K562 (cell line): ENCODE results near the gene MYO3B. TPM values are rescaled to one million over a fixed set of nuclear protein-coding genes. Genes with fewer than 3 reads are reported as not detected.

ENCODE experiments used
- BRD4 ChIP-seq: fragments of 200-600 bp; sonication (generic); IDR thresholded peaks from 2 replicates; pipeline ENCODE4 v1.6.1; 2017; ENCODE audit warnings: inconsistent platforms
- CBFA2T2 ChIP-seq: fragments of 450-650 bp; conservative IDR thresholded peaks from 2 replicates; pipeline ENCODE4 v1.6.1; 2017; ENCODE audit warnings: mild to moderate bottlenecking
- CTCF ChIP-seq, 3 experiments: IDR thresholded peaks in 2 of 3; conservative IDR thresholded peaks in 1 of 3; 2 replicates each; pipeline ENCODE4 v1.5.1; 2011 to 2012; ENCODE audit warnings: low read length in 3 of 3, mild to moderate bottlenecking in 3 of 3, control low read depth in 2 of 3, improper control_type of control experiment in 1 of 3, inconsistent platforms in 1 of 3, low read depth in 1 of 3, mixed read lengths in 1 of 3, moderate library complexity in 1 of 3; ENCODE audit not compliant: insufficient read depth in 2 of 3
- ETV5 ChIP-seq: sonication (generic); formaldehyde crosslinking; IDR thresholded peaks from 2 replicates; pipeline ENCODE4 v1.4.0; 2020; ENCODE audit warnings: low read depth, mild to moderate bottlenecking, missing genetic modification reagents
- FOXK1 ChIP-seq: sonication (generic); formaldehyde crosslinking; IDR thresholded peaks from 2 replicates; pipeline ENCODE4 v1.8.0; 2022; ENCODE audit warnings: missing genetic modification reagents, mild to moderate bottlenecking, borderline replicate concordance
- MAFK ChIP-seq: IDR thresholded peaks from 2 replicates; pipeline ENCODE4 v1.6.1; 2011; ENCODE audit warnings: low read length, improper control_type of control experiment
- MECOM ChIP-seq: fragments of 250-450 bp; sonication (Bioruptor Pico); IDR thresholded peaks from 2 replicates; pipeline ENCODE4 v1.8.0; 2022; ENCODE audit warnings: inconsistent platforms
- NCOA2 ChIP-seq, 2 experiments: fragments of 450-650 bp; IDR thresholded peaks; 2 replicates each; pipeline ENCODE4 v1.6.1; 2018; ENCODE audit warnings: mild to moderate bottlenecking in 2 of 2, moderate library complexity in 1 of 2; ENCODE audit not compliant: partially characterized antibody in 2 of 2
- PURB ChIP-seq: sonication (generic); formaldehyde crosslinking; IDR thresholded peaks from 2 replicates; pipeline ENCODE4 v1.9.0; 2021; ENCODE audit warnings: low read depth, mild to moderate bottlenecking, missing genetic modification reagents
- RAD21 ChIP-seq, 2 experiments: fragments of 250-450 bp in 1 of 2; fragments of 450-650 bp in 1 of 2; sonication (Bioruptor Pico) in 1 of 2; formaldehyde crosslinking in 1 of 2; IDR thresholded peaks in 1 of 2; conservative IDR thresholded peaks in 1 of 2; 2 replicates each; pipeline versions ENCODE4 v1.4.0 to v1.8.0; 2020 to 2022; ENCODE audit warnings: mild to moderate bottlenecking in 2 of 2, moderate library complexity in 1 of 2
- SMARCE1 ChIP-seq: fragments of 450-650 bp; IDR thresholded peaks from 2 replicates; pipeline ENCODE4 v1.7.1; 2016; ENCODE audit warnings: mild to moderate bottlenecking
- TEAD4 ChIP-seq, 2 experiments: sonication (generic) in 1 of 2; formaldehyde crosslinking in 1 of 2; IDR thresholded peaks; 2 replicates each; pipeline versions ENCODE4 v1.6.1 to v1.8.0; 2012 to 2022; ENCODE audit warnings: borderline replicate concordance in 1 of 2, inconsistent platforms in 1 of 2, low read length in 1 of 2, mild to moderate bottlenecking in 1 of 2, missing genetic modification reagents in 1 of 2
- TFAP4 ChIP-seq: sonication (generic); formaldehyde crosslinking; IDR thresholded peaks from 2 replicates; pipeline ENCODE4 v1.8.0; 2022; ENCODE audit warnings: missing genetic modification reagents, mild to moderate bottlenecking, moderate library complexity, borderline replicate concordance
- ZNF12 ChIP-seq: sonication (generic); formaldehyde crosslinking; IDR thresholded peaks from 2 replicates; pipeline ENCODE4 v1.4.0; 2020; ENCODE audit warnings: mild to moderate bottlenecking, missing genetic modification reagents
- ZNF778 ChIP-seq: fragments of 450-650 bp; formaldehyde crosslinking; IDR thresholded peaks from 2 replicates; pipeline ENCODE4 v1.4.0; 2020; ENCODE audit warnings: mild to moderate bottlenecking, moderate library complexity
- ZNF830 ChIP-seq: fragments of 250-450 bp; sonication (Bioruptor Pico); IDR thresholded peaks from 2 replicates; pipeline ENCODE4 v1.5.0; 2021; ENCODE audit warnings: mild to moderate bottlenecking
- polyA plus RNA-seq, 8 experiments: library from polyadenylated mRNA; depleted of rRNA in 4 of 8; stranded (reverse) in 5 of 8; unstranded in 3 of 8; fragments of >200 nt; fragmentation: Nextera tagmentation in 2 of 8; fragmentation: Illumina TruSeq in 1 of 8; extraction: Ambion mirVana in 2 of 8; extraction: Trizol in 1 of 8; gene quantifications; 2 replicates each; pipeline versions ENCODE4 v1.2.1 to v1.2.3, GENCODE V29; 2011 to 2014; ENCODE audit warnings: inconsistent platforms in 1 of 8, missing spikeins in 1 of 8
- total RNA-seq, 7 experiments: library from RNA; depleted of rRNA in 6 of 7; stranded (reverse); fragments of >200 nt in 6 of 7; fragmentation: Illumina TruSeq in 2 of 7; extraction: Trizol in 2 of 7; gene quantifications; 2 replicates each; pipeline versions ENCODE4 v1.2.1 to v1.2.3, GENCODE V29; 2011 to 2021; ENCODE audit warnings: low replicate concordance in 1 of 7
- TF ChIP-seq, protein P1 (sequence below): fragments of 450-650 bp; IDR thresholded peaks from 2 replicates; pipeline ENCODE4 v1.6.1; 2018; ENCODE audit warnings: mild to moderate bottlenecking, low read depth; ENCODE audit not compliant: partially characterized antibody
- TF ChIP-seq, protein P2 (sequence below): fragments of 250-450 bp; sonication (Bioruptor Pico); IDR thresholded peaks from 2 replicates; pipeline ENCODE4 v1.8.0; 2021; ENCODE audit warnings: moderate library complexity, mild to moderate bottlenecking, inconsistent platforms

MYO3B gene
- total and polyA plus RNA-seq, 9 of the 15 experiments (the other 6 are each of a cell fraction or from before 2014, with no cell fraction given), result 2.7 to 6.5 (median 3.6) TPM

GRCh38 chr2:170235860-170236679, 58.1 kb downstream of the MYO3B start (continued):
- TF ChIP-seq TFAP4 (CRISPR knock-in tag) (peak; percentile 23; the same call in 1 of the 2 replicates), ZNF830 (CRISPR knock-in tag) (no peak), PURB (CRISPR knock-in tag) (no peak), TEAD4 (IDR thresholded peaks at IDR 0.05; ENCODE audit: low read length) (peak; percentile 87), TEAD4 (CRISPR knock-in tag; IDR thresholded peaks at IDR 0.05; ENCODE audit: borderline replicate concordance) (no peak), MECOM (peak; percentile 90), NCOA2 (IDR thresholded peaks at IDR 0.05; ENCODE audit: partially characterized antibody in 2 of 2) (peak in 1 of 2 experiments; percentile 31), ZNF12 (CRISPR knock-in tag) (no peak), CBFA2T2 (peak; percentile 86), ZNF778 (CRISPR knock-in tag) (no peak), MAFK (no peak; the same call in 1 of the 2 replicates), ETV5 (CRISPR knock-in tag) (0 out of 2 replicates have a peak, but pooled peaks have one; percentile 37), RAD21 (CRISPR knock-in tag; conservative IDR thresholded peaks at IDR 0.05 in 1 of 2, IDR thresholded peaks at IDR 0.05 in 1 of 2) (peak; percentile 99), BRD4 (peak; percentile 59; the same call in 1 of the 2 replicates), CTCF (IDR thresholded peaks at IDR 0.05 in 2 of 3, conservative IDR thresholded peaks at IDR 0.05 in 1 of 3; ENCODE audit: insufficient read depth in 2 of 3, low read depth in 1 of 3, low read length in 3 of 3) (peak; percentile 69 to 92 (median 86)), SMARCE1 (peak; percentile 81), FOXK1 (CRISPR knock-in tag) (no peak)
- TF ChIP-seq, protein P1, sequence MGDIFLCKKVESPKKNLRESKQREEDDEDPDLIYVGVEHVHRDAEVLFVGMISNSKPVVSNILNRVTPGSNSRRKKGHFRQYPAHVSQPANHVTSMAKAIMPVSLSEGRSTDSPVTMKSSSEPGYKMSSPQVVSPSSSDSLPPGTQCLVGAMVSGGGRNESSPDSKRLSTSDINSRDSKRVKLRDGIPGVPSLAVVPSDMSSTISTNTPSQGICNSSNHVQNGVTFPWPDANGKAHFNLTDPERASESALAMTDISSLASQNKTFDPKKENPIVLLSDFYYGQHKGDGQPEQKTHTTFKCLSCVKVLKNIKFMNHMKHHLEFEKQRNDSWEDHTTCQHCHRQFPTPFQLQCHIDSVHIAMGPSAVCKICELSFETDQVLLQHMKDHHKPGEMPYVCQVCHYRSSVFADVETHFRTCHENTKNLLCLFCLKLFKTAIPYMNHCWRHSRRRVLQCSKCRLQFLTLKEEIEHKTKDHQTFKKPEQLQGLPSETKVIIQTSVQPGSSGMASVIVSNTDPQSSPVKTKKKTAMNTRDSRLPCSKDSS, result no peak
- TF ChIP-seq, protein P2, sequence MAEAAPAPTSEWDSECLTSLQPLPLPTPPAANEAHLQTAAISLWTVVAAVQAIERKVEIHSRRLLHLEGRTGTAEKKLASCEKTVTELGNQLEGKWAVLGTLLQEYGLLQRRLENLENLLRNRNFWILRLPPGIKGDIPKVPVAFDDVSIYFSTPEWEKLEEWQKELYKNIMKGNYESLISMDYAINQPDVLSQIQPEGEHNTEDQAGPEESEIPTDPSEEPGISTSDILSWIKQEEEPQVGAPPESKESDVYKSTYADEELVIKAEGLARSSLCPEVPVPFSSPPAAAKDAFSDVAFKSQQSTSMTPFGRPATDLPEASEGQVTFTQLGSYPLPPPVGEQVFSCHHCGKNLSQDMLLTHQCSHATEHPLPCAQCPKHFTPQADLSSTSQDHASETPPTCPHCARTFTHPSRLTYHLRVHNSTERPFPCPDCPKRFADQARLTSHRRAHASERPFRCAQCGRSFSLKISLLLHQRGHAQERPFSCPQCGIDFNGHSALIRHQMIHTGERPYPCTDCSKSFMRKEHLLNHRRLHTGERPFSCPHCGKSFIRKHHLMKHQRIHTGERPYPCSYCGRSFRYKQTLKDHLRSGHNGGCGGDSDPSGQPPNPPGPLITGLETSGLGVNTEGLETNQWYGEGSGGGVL, result no peak
